ENCODE measurements around the gene FCAMR.
"Not testable (repeated sequence)": the region's sequence is repeated elsewhere in the genome, so short reads cannot be mapped to it uniquely, and the experiment has no call there.

FCAMR gene

GRCh38 chr1:206937425-206937824 is 32.8 kb downstream of the FCAMR start:
- no peak overlapping the region for H3K9ac ChIP-seq
- no peaks in the 10 kb centered on the region for H3K36me3 ChIP-seq
- no peak overlapping the region for H3K4me2 ChIP-seq
- no peak for TF ChIP-seq Cebpa-rat (IDR thresholded peaks at IDR 0.05)
- H3K4me3 ChIP-seq, result no peak overlapping the region
- H4K20me1 ChIP-seq, result no peaks in the 10 kb centered on the region
- no peak overlapping the region for H3K27ac ChIP-seq
- no peaks in the 10 kb centered on the region for H3K9me3 ChIP-seq
- H3K27me3 ChIP-seq, result no peaks in the 10 kb centered on the region
- peaks cover 20% of the 10 kb centered on the region for H3K4me1 ChIP-seq

- Histone ChIP-seq H3K9ac (no peak overlapping the region), H3K4me1 (peaks cover 34% of the 10 kb centered on the region), H3K4me2 (no peak overlapping the region), H3K36me3 (no peaks in the 10 kb centered on the region), H3K27me3 (no peaks in the 10 kb centered on the region), H3K9me3 (no peaks in the 10 kb centered on the region), H3K27ac (no peak overlapping the region), H4K20me1 (no peaks in the 10 kb centered on the region), H3K4me3 (no peak overlapping the region)
- TF ChIP-seq Cebpa-rat (IDR thresholded peaks at IDR 0.05), result no peak
Measured at GRCh38 chr1:206935491-206936067, 34.7 kb downstream of the FCAMR start.

- no peak overlapping the region for H3K4me2 ChIP-seq
- no peaks in the 10 kb centered on the region for H3K9me3 ChIP-seq
- H3K36me3 ChIP-seq, result no peaks in the 10 kb centered on the region
- no peak overlapping the region for H3K4me3 ChIP-seq
- H3K9ac ChIP-seq, result no peak overlapping the region
- peaks cover 38% of the 10 kb centered on the region for H3K4me1 ChIP-seq
- H3K27ac ChIP-seq, result no peak overlapping the region
- H3K27me3 ChIP-seq, result no peaks in the 10 kb centered on the region
- TF ChIP-seq Cebpa-rat (IDR thresholded peaks at IDR 0.05), result no peak
- H4K20me1 ChIP-seq, result no peaks in the 10 kb centered on the region
Measured at GRCh38 chr1:206933333-206933945, 36.8 kb downstream of the FCAMR start.

- no peak overlapping the region for H3K4me2 ChIP-seq
- no peak overlapping the region for H3K9ac ChIP-seq
- no peaks in the 10 kb centered on the region for H3K36me3 ChIP-seq
- TF ChIP-seq Cebpa-rat (IDR thresholded peaks at IDR 0.05), result no peak
- H3K27me3 ChIP-seq, result no peaks in the 10 kb centered on the region
- no peaks in the 10 kb centered on the region for H3K9me3 ChIP-seq
- no peak overlapping the region for H3K27ac ChIP-seq
- H3K4me3 ChIP-seq, result no peak overlapping the region
- peaks cover 38% of the 10 kb centered on the region for H3K4me1 ChIP-seq
- no peaks in the 10 kb centered on the region for H4K20me1 ChIP-seq
Measured at GRCh38 chr1:206932177-206932576, 38.1 kb downstream of the FCAMR start.

GRCh38 chr1:206931709-206932108 is 38.6 kb downstream of the FCAMR start:
- Histone ChIP-seq H3K27ac (no peak overlapping the region), H3K4me3 (no peak overlapping the region), H3K9ac (no peak overlapping the region), H4K20me1 (no peaks in the 10 kb centered on the region), H3K4me1 (peaks cover 38% of the 10 kb centered on the region), H3K4me2 (peak overlapping the region; percentile 81), H3K9me3 (no peaks in the 10 kb centered on the region), H3K27me3 (no peaks in the 10 kb centered on the region), H3K36me3 (no peaks in the 10 kb centered on the region)
- no peak for TF ChIP-seq Cebpa-rat (IDR thresholded peaks at IDR 0.05)

- peak overlapping the region; percentile 85 for H3K27ac ChIP-seq
- no peak for TF ChIP-seq Cebpa-rat (IDR thresholded peaks at IDR 0.05)
- no peak overlapping the region for H3K4me3 ChIP-seq
- no peaks in the 10 kb centered on the region for H3K9me3 ChIP-seq
- H3K9ac ChIP-seq, result peak overlapping the region; percentile 68
- no peaks in the 10 kb centered on the region for H3K27me3 ChIP-seq
- no peaks in the 10 kb centered on the region for H3K36me3 ChIP-seq
- H3K4me2 ChIP-seq, result peak overlapping the region; percentile 81
- no peaks in the 10 kb centered on the region for H4K20me1 ChIP-seq
- H3K4me1 ChIP-seq, result peaks cover 42% of the 10 kb centered on the region
Measured at GRCh38 chr1:206930210-206930798, 40.0 kb downstream of the FCAMR start.

GRCh38 chr1:206929524-206929923 is 40.7 kb downstream of the FCAMR start:
- Histone ChIP-seq H3K9ac (no peak overlapping the region), H3K36me3 (no peaks in the 10 kb centered on the region), H3K27me3 (no peaks in the 10 kb centered on the region), H3K4me2 (peak overlapping the region; percentile 81), H3K4me3 (no peak overlapping the region), H3K27ac (peak overlapping the region; percentile 85), H4K20me1 (no peaks in the 10 kb centered on the region), H3K9me3 (no peaks in the 10 kb centered on the region), H3K4me1 (peaks cover 50% of the 10 kb centered on the region)
- TF ChIP-seq Cebpa-rat (IDR thresholded peaks at IDR 0.05), result no peak

GRCh38 chr1:206926286-206926685 is 44.0 kb downstream of the FCAMR start:
- Histone ChIP-seq H3K36me3 (no peaks in the 10 kb centered on the region), H3K27ac (no peak overlapping the region), H4K20me1 (no peaks in the 10 kb centered on the region), H3K27me3 (no peaks in the 10 kb centered on the region), H3K4me1 (peaks cover 63% of the 10 kb centered on the region), H3K9me3 (no peaks in the 10 kb centered on the region), H3K9ac (no peak overlapping the region), H3K4me3 (no peak overlapping the region), H3K4me2 (no peak overlapping the region)
- no peak for TF ChIP-seq Cebpa-rat (IDR thresholded peaks at IDR 0.05)

GRCh38 chr1:206925106-206925736 is 45.0 kb downstream of the FCAMR start:
- peak overlapping the region; percentile 22; the same call in 1 of the 2 replicates for H3K9ac ChIP-seq
- H3K4me3 ChIP-seq, result no peak overlapping the region
- peak overlapping the region; percentile 92 for H3K27ac ChIP-seq
- peak overlapping the region; percentile 92 for H3K4me2 ChIP-seq
- peaks cover 63% of the 10 kb centered on the region for H3K4me1 ChIP-seq
- H3K36me3 ChIP-seq, result no peaks in the 10 kb centered on the region
- no peaks in the 10 kb centered on the region for H4K20me1 ChIP-seq
- no peaks in the 10 kb centered on the region for H3K27me3 ChIP-seq
- TF ChIP-seq Cebpa-rat (IDR thresholded peaks at IDR 0.05), result no peak
- H3K9me3 ChIP-seq, result no peaks in the 10 kb centered on the region

GRCh38 chr1:206924592-206925105 is 45.6 kb downstream of the FCAMR start:
- H3K27me3 ChIP-seq, result no peaks in the 10 kb centered on the region
- H3K27ac ChIP-seq, result peak overlapping the region; percentile 92
- no peaks in the 10 kb centered on the region for H3K9me3 ChIP-seq
- no peak overlapping the region for H3K4me3 ChIP-seq
- no peak for TF ChIP-seq Cebpa-rat (IDR thresholded peaks at IDR 0.05)
- H3K4me2 ChIP-seq, result peak overlapping the region; percentile 92
- no peaks in the 10 kb centered on the region for H3K36me3 ChIP-seq
- peaks cover 63% of the 10 kb centered on the region for H3K4me1 ChIP-seq
- peak overlapping the region; percentile 22; the same call in 1 of the 2 replicates for H3K9ac ChIP-seq
- no peaks in the 10 kb centered on the region for H4K20me1 ChIP-seq

- H3K4me1 ChIP-seq, result peaks cover 66% of the 10 kb centered on the region
- H3K4me2 ChIP-seq, result peak overlapping the region; percentile 92
- not testable (repeated sequence) for H3K4me3 ChIP-seq, H4K20me1 ChIP-seq, H3K27me3 ChIP-seq, H3K36me3 ChIP-seq, H3K9me3 ChIP-seq
- H3K27ac ChIP-seq, result peak overlapping the region; percentile 92
- peak overlapping the region; percentile 78; the same call in 1 of the 2 replicates for H3K9ac ChIP-seq
Measured at GRCh38 chr1:206923961-206924557, 46.2 kb downstream of the FCAMR start.

Measured in BLaER1 (cell line).